Motor neuron (in vitro differentiated cells): Measurements from ENCODE around the gene PRKCH. TPM values are rescaled to one million over a fixed set of nuclear protein-coding genes. Genes with fewer than 3 reads are reported as not detected.
A peak's percentile ranks its signal among the peaks of the same experiment; 100 is the strongest.
"Not testable (repeated sequence)": the region's sequence is repeated elsewhere in the genome, so short reads cannot be mapped to it uniquely, and the experiment has no call there.

Source experiments
- ATAC-seq, 8 experiments: fragments of 200-7000 bp; cut with Tn5 transposase; replicated peaks in 6 of 8; 2 replicates each; pipeline ENCODE4 v1.8.0; 2021; ENCODE audit warnings: mild to moderate bottlenecking in 8 of 8, moderate library complexity in 8 of 8
- H3K27ac ChIP-seq, 2 donors: fragments of 250-450 bp; sonication (Bioruptor Pico); 2 replicates each; pipeline ENCODE4 v1.9.0; 2021; ENCODE audit warnings: antibody characterized with exemption in 2 of 2, mild to moderate bottlenecking in 2 of 2, moderate library complexity in 1 of 2
- H3K4me1 ChIP-seq, 2 donors: fragments of 250-450 bp; sonication (Bioruptor Pico); replicated peaks in 1 of 2; 2 replicates each; pipeline ENCODE4 v1.6.1; 2021; ENCODE audit warnings: antibody characterized with exemption in 2 of 2, mild to moderate bottlenecking in 2 of 2, moderate library complexity in 1 of 2
- H3K4me3 ChIP-seq, 5 donors: fragments of 250-450 bp; sonication (Bioruptor Pico); 2 replicates each; pipeline ENCODE4 v1.9.0; 2021; ENCODE audit warnings: antibody characterized with exemption in 5 of 5, mild to moderate bottlenecking in 5 of 5, moderate library complexity in 4 of 5
- WGBS, 10 experiments: fragments of 450-650 bp; shearing (Covaris generic); methylation state at CpG; one replicate each; pipeline ENCODE4 v1.0.0; 2022; 5-methylcytosine and 5-hydroxymethylcytosine counted together
- in situ Hi-C, 9 experiments: fragments of 400-800 bp; cut with MboI; loops; one replicate each; pipeline ENCODE4 v1.15.0; 2021; ENCODE audit warnings: low sequenced_read_pairs in 9 of 9, low pct_unique_long_range_greater_than_20kb in 2 of 9; ENCODE audit not compliant: unreplicated experiment in 9 of 9
- total RNA-seq, 8 experiments: library from RNA; unstranded; fragments of 300-600 nt; gene quantifications; 2 replicates each; pipeline versions ENCODE4 v1.2.3 to v1.2.4, GENCODE V29; 2022

PRKCH gene
- total RNA-seq, 8 experiments from 2014 or later, result 0.33 to 12.9 (median 1.6) TPM

GRCh38 chr14:61464539-61465320 lies 143.4 kb downstream of the PRKCH start:
- not testable (repeated sequence) for H3K27ac ChIP-seq, ATAC-seq, H3K4me3 ChIP-seq
- in situ Hi-C loops, result loop anchor here (10.0 to 25.0 kb wide), 6 partner anchors 248 to 673 kb away; no protein-coding TSS in a partner anchor
- 80 to 100% (median 92%) methylated on average over 1 to 2 of the region's 2 CpGs; no CpG with 5 or more reads in 1 of the 10 experiments for WGBS, 10 experiments
- peaks cover 20 to 25% of the 10 kb centered on the region in 2 donors for H3K4me1 ChIP-seq

GRCh38 chr14:61466249-61466904 lies 145.0 kb downstream of the PRKCH start:
- no peak overlapping the region for H3K27ac ChIP-seq

DNA sequence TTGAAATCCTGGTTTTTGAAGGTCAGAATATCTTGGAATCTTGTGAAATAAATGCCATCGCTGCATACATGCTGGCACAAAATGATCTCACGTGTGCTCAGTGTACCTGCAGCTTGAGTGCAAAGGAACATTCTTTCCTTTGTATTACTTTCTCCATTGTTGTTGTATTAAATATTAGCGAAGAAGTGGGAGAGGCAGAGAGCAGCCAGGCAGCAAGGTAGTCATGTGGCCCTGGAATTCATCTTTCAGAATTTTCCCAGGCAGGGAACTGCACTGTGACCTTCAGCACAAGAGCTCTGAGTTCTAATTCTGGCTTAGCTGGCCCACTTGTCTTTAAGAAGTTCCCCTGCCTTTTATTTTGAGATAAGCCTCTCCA lies 145.5 kb downstream of the PRKCH start:
- H3K4me1 ChIP-seq, result peaks cover 25 to 29% of the 10 kb centered on the region in 2 donors
- ATAC-seq, result no peak
- 40 to 100% (median 83%) methylated on average over 1 to 3 of the region's 3 CpGs; no CpG with 5 or more reads in 4 of the 10 experiments for WGBS, 10 experiments
- H3K4me3 ChIP-seq, result no peak overlapping the region
- in situ Hi-C loops, result loop anchor here (10.0 to 25.0 kb wide), 6 partner anchors 245 to 670 kb away; no protein-coding TSS in a partner anchor
- H3K27ac ChIP-seq, result no peak overlapping the region

More at GRCh38 chr14:61466249-61466904, 145.0 kb downstream of the PRKCH start:
- in situ Hi-C loops, result loop anchor here (10.0 to 25.0 kb wide), 6 partner anchors 246 to 671 kb away; no protein-coding TSS in a partner anchor
- H3K4me3 ChIP-seq, result no peak overlapping the region
- 39 to 74% (median 64%) methylated on average over 2 to 9 of the region's 17 CpGs; no CpG with 5 or more reads in 4 of the 10 experiments for WGBS, 10 experiments
- ATAC-seq, result peak in 6 of 8 experiments; percentile 21 to 70 (median 56)
- peaks cover 25 to 29% of the 10 kb centered on the region in 2 donors for H3K4me1 ChIP-seq

GRCh38 chr14:61467296-61467695 lies 145.9 kb downstream of the PRKCH start:
- WGBS, 10 experiments, result 72 to 100% (median 88%) methylated on average over 1 to 4 of the region's 7 CpGs; no CpG with 5 or more reads in 4 of the 10 experiments
- no peak for ATAC-seq
- peaks cover 24 to 29% of the 10 kb centered on the region in 2 donors for H3K4me1 ChIP-seq
- in situ Hi-C loops, result loop anchor here (10.0 to 25.0 kb wide), 6 partner anchors 245 to 670 kb away; no protein-coding TSS in a partner anchor
- no peak overlapping the region for H3K4me3 ChIP-seq
- H3K27ac ChIP-seq, result no peak overlapping the region

GRCh38 chr14:61468063-61468825 lies 146.9 kb downstream of the PRKCH start:
- 73 to 100% (median 95%) methylated on average over 2 to 7 of the region's 7 CpGs; no CpG with 5 or more reads in 1 of the 10 experiments for WGBS, 10 experiments
- ATAC-seq, result no peak
- H3K4me3 ChIP-seq, result no peak overlapping the region
- H3K27ac ChIP-seq, result no peak overlapping the region
- in situ Hi-C loops, result loop anchor here (10.0 to 25.0 kb wide), 6 partner anchors 244 to 669 kb away; no protein-coding TSS in a partner anchor
- H3K4me1 ChIP-seq, result peaks cover 20% of the 10 kb centered on the region in 2 donors

- ATAC-seq, result peak in 1 of 8 experiments; percentile 9
- Histone ChIP-seq H3K27ac (no peak overlapping the region), H3K4me3 (no peak overlapping the region), H3K4me1 (peaks cover 20% of the 10 kb centered on the region in 2 donors)
- WGBS, 10 experiments, result 29 to 100% (median 71%) methylated on average over 1 to 4 of the region's 6 CpGs; no CpG with 5 or more reads in 3 of the 10 experiments
- in situ Hi-C loops, result loop anchor here (10.0 to 25.0 kb wide), 6 partner anchors 243 to 668 kb away; no protein-coding TSS in a partner anchor
Measured at GRCh38 chr14:61469781-61470180, 148.4 kb downstream of the PRKCH start.

GRCh38 chr14:61470261-61470960 lies 149.0 kb downstream of the PRKCH start:
- WGBS, 10 experiments, result 0 to 93% (median 22%) methylated on average over 1 to 12 of the region's 13 CpGs; no CpG with 5 or more reads in 1 of the 10 experiments
- peak in 6 of 8 experiments; percentile 42 to 77 (median 52) for ATAC-seq
- Histone ChIP-seq H3K4me3 (no peak overlapping the region), H3K27ac (no peak overlapping the region), H3K4me1 (peaks cover 20% of the 10 kb centered on the region in 2 donors)
- in situ Hi-C loops, result loop anchor here (25.0 kb wide), 5 partner anchors 242 to 667 kb away; no protein-coding TSS in a partner anchor

GRCh38 chr14:61470961-61471293 lies 149.5 kb downstream of the PRKCH start:
- Histone ChIP-seq H3K27ac (no peak overlapping the region), H3K4me3 (no peak overlapping the region), H3K4me1 (peaks cover 19 to 20% of the 10 kb centered on the region in 2 donors)
- ATAC-seq, result no peak
- in situ Hi-C loops, result loop anchor here (25.0 kb wide), 5 partner anchors 241 to 666 kb away; no protein-coding TSS in a partner anchor
- 0 to 86% (median 71%) methylated on average over 1 to 3 of the region's 3 CpGs; no CpG with 5 or more reads in 4 of the 10 experiments for whole genome bisulfite sequencing, 10 experiments

DNA sequence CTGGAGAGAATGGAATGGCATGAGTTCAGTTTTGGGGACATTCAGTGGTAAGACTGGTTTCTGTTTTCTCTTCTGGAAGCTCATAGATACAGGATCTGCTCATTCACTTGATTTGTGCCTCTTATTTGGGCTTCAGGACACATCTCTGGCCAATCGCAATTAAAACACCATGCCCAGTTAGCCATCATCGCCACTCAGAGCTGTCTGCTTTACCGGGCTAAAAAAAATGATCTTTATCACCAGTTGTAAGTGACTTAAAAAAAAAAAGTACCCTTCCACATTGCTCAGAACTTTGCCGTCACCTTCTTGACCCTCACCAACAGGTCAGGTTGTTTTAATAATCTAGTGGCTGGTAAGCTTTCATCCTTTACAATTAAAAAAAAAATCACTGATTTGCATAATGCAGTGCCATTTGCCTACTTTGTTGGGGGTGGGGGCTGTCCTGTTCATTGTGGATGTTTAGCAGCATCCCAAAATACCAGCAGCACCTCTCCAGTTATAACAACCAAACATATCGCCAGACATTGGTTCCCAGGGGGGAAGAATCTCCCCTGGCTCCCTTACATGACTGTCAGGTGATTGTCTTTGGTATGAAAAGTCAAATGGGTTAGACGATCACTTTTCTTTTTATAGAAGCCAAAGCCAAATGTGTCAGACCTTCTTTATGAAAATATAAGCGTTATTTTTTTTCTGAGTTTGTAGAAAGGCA lies 150.1 kb downstream of the PRKCH start:
- H3K4me3 ChIP-seq, result no peak overlapping the region
- peaks cover 19 to 20% of the 10 kb centered on the region in 2 donors for H3K4me1 ChIP-seq
- no peak overlapping the region for H3K27ac ChIP-seq
- 0 to 100% (median 86%) methylated on average over 1 to 7 of the region's 7 CpGs; no CpG with 5 or more reads in 1 of the 10 experiments for WGBS, 10 experiments
- in situ Hi-C loops, result loop anchor here (25.0 kb wide), 5 partner anchors 241 to 666 kb away; no protein-coding TSS in a partner anchor
- no peak for ATAC-seq

- in situ Hi-C loops, result loop anchor here (25.0 kb wide), 5 partner anchors 240 to 665 kb away; no protein-coding TSS in a partner anchor
- peak in 5 of 8 experiments; percentile 38 to 63 (median 47) for ATAC-seq
Measured at GRCh38 chr14:61472011-61472672, 150.8 kb downstream of the PRKCH start.

More at GRCh38 chr14:61472011-61472672, 150.8 kb downstream of the PRKCH start:
- WGBS, 10 experiments, result 0 to 71% (median 38%) methylated on average over 2 to 8 of the region's 8 CpGs; no CpG with 5 or more reads in 1 of the 10 experiments
- no peak overlapping the region for H3K4me3 ChIP-seq
- no peak overlapping the region for H3K27ac ChIP-seq
- peaks cover 22 to 24% of the 10 kb centered on the region in 2 donors for H3K4me1 ChIP-seq
